Amniotic stem cell (primary cell): Measurements from ENCODE around the gene RBM45.

Source experiments
- DNase-seq: peaks from one replicate; lab custom pipeline; 2025; lab: John Stamatoyannopoulos, UW

The RBM45 gene

DNA sequence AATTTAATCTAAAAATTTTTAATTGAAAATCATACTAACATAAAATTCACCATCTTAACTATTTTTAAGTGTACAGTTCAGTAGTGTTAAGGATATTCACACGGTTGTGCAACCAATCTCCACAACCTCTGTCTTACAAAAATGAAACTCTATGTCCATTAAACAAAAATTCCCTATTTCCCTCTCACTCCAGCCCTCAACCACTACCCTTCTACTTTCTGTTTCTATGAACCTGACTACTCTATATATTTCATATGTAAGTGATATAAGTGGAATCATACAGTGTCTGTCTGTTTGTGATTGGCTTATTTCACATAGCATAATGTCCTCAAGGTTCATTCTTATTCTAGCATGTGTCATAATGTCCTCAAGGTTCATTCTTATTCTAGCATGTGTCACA is 47.7 kb downstream of the RBM45 start:
- DNase-seq = no peak

DNA sequence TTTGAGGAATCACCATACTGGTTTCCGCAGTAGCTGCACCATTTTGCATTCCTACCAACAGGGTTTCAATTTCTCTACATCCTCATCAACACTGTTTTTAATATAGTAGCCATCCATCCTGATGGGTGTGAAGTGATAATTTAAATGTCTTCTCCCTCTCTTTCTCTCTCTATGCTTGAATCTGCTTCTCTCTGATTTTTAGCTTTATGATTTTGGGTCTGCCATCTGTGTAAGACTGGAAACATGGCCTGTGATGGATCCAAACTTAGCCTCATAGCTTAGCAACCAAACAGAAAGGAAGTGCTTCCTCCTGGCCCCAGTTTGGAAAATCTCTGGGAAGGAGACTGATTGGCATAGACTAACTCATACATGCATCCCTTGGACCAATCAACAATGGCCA is 48.4 kb downstream of the RBM45 start:
- DNase-seq = no peak

DNA sequence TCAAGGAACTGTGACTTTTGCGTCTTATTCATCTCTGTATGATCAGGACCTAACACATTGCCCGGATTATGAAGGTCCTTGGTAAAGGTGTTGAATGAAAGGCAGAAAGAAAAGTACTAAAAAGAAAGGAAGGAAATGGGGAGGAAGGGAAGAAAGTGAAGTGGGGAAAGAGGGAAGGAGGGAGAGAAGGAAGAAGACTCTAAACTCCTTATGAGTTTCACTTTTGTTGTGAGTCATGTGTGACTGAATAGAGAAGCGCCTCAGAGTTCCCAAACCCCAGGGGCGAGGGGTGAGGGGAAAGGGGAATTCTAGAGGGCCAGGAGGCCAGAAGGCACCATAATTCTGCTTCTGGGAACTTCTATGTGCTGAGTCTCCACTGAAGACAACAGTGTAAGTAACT is 51.2 kb downstream of the RBM45 start:
- no peak for DNase-seq

DNA sequence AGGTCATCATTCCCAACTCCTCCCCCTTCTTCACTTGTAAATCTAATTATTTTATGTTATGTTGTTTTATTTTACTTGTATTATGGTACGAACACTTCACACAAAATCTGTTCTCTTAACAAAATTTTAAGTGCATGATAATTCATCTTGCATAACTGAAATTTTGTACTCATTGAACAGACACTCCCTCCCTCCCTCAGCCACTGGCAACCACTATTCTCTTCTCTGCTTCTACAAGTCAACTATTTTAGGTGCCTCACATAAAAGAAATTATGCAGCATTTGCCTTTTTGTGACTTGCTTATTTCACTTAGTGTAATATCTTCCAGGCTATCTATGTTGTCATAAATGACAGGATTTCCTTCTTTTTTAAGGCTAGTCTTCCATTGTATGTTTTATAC is 51.7 kb downstream of the RBM45 start:
- DNase-seq = no peak

DNA sequence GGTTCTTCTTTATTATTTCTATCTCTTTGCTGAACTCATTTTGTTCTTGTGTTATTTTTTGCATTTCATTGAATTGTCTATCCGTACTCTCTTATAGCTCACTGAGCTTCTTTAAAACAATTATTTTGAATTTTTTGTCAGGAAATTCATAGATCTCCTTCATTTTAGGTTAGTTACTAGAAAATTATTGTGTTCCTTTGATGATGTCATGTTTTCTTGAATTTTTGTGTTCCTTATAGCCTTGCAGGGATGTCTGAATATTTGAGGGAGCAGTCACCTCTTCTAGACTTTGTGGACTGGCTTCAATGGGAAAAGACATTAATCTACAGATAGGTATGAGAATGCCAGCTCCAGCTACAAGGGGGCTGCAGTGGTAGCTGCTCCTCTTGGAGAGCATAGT is 61.4 kb downstream of the RBM45 start:
- no peak for DNase-seq

DNA sequence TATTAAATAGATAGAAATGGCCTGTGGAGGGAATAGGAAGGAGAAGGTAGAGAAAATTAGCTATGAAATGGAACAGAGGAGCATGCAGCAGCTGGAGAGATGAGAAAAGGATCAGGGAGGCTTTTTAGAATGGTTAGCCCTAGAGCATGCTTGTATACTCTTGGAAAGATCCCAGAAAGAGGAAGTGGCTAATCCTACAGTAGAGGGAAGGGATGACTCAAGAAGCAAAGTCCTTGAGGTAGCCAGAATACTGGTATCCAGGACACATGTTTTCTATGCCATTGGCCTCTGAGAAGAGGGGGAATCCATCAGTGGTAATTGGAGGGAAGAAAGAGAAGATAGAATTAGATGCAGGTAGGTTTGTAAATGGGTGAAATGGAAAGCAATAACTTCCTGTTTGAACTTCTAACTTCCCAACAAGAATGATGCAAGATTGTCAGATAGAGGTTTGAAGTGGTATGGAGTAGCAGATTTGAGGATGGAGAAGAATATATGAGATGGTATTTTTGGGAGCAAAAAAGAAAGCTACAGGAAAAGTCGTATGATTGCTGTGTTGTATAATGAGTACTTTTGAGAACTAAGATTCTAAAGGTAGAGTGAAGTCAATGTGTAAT is 64.9 kb downstream of the RBM45 start:
- peak; percentile 11 for DNase-seq
